ENCODE data around the gene VCL. TPM values are rescaled to one million over a fixed set of nuclear protein-coding genes. Genes with fewer than 3 reads are reported as not detected.

The VCL gene
- total RNA-seq, 2 donors from 2014 or later, result 99.9 to 179 TPM

DNA sequence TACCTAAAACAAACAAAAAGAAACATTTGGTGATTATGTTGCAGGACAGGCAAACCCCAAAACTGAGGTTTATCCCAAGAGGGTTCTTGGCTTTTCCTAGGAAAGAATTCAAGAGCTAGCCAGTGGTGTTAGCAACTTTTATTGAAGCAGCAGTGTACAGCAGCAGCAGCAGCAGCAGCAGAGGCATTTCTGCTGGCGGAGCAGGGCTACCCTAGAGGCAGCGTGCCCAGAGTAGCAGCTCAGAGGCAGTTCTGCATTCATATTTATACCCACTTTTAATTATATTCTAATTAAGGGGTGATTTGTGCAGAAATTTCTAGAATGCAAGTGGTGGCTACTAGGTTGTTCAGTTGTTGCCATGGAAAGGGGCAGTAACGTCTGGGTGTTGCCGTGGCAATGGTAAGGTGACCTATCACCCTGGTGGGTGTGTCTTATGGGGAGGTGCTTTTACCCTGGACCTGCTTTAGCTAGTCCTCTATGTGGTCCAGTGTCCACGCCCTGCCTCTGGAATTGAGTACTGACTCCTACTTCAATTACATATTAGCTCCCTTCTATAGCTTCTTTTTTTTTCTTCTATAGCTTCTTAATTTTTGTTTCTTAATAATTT lies 53.9 kb downstream of the VCL start:
- Histone ChIP-seq H3K4me1 (peaks cover 12% of the 10 kb centered on the region), H3K9me3 (no peaks in the 10 kb centered on the region), H3K27ac (no peak overlapping the region), H3K36me3 (no peaks in the 10 kb centered on the region), H3K27me3 (no peaks in the 10 kb centered on the region), H3K9ac (ENCODE audit: low read depth in 2 of 2, low read length in 2 of 2) (no peak overlapping the region), H3K4me3 (no peak overlapping the region)
- TF ChIP-seq, protein P1, sequence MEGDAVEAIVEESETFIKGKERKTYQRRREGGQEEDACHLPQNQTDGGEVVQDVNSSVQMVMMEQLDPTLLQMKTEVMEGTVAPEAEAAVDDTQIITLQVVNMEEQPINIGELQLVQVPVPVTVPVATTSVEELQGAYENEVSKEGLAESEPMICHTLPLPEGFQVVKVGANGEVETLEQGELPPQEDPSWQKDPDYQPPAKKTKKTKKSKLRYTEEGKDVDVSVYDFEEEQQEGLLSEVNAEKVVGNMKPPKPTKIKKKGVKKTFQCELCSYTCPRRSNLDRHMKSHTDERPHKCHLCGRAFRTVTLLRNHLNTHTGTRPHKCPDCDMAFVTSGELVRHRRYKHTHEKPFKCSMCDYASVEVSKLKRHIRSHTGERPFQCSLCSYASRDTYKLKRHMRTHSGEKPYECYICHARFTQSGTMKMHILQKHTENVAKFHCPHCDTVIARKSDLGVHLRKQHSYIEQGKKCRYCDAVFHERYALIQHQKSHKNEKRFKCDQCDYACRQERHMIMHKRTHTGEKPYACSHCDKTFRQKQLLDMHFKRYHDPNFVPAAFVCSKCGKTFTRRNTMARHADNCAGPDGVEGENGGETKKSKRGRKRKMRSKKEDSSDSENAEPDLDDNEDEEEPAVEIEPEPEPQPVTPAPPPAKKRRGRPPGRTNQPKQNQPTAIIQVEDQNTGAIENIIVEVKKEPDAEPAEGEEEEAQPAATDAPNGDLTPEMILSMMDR (IDR thresholded peaks at IDR 0.05), result no peak
- no peak for DNase-seq
- intact Hi-C loops (cut with DNase I), result no loop called here

- H3K4me3 ChIP-seq, result no peak overlapping the region
- H3K9ac ChIP-seq (ENCODE audit: low read depth in 2 of 2, low read length in 2 of 2), result no peak overlapping the region
- intact Hi-C loops (cut with DNase I), result no loop called here
- no peak overlapping the region for H3K27ac ChIP-seq
- TF ChIP-seq, protein P1 (IDR thresholded peaks at IDR 0.05), result no peak
- no peaks in the 10 kb centered on the region for H3K36me3 ChIP-seq
- H3K4me1 ChIP-seq, result peaks cover 12% of the 10 kb centered on the region
- no peak for DNase-seq
- no peaks in the 10 kb centered on the region for H3K9me3 ChIP-seq
- no peaks in the 10 kb centered on the region for H3K27me3 ChIP-seq
These were observed 55.1 kb downstream of the VCL start for GRCh38 chr10:74052994-74053393.

DNA sequence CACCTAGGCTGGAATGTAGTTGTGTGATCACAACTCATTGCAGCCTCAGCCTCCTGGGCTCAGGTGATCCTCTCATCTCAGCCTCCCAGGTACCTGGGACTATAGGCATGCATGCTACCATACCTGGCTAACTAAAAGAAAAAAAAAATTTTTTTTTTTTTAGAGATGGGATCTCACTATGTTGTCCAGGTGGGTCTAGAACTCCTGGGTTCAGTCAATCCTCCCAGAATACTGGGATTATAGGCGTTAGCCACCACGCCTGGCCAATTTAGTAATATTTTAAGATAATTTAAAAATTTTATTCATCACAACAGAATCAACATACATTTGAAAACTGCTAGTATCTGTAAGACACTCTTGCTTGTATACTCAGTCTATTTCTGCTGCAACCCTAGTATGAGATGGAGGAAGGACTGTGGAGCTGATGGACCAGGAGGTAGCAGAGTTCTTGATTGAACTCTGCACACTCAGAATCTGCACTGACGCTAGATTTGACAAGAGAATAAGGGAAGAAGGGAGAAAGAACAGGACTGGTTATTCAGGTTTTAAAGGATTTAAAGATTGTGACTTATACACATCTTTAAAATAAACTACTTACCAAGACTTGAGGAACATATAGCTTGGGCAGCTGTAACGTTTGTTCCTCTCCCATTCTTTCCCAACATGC lies 57.6 kb downstream of the VCL start:
- Histone ChIP-seq H3K4me1 (peaks cover 12% of the 10 kb centered on the region), H3K9ac (ENCODE audit: low read depth in 2 of 2, low read length in 2 of 2) (no peak overlapping the region), H3K9me3 (no peaks in the 10 kb centered on the region), H3K27ac (no peak overlapping the region), H3K4me3 (no peak overlapping the region), H3K27me3 (no peaks in the 10 kb centered on the region), H3K36me3 (no peaks in the 10 kb centered on the region)
- intact Hi-C loops (cut with DNase I), result no loop called here
- TF ChIP-seq, protein P1 (IDR thresholded peaks at IDR 0.05), result no peak
- DNase-seq, result no peak

GRCh38 chr10:74056050-74056818 lies 58.3 kb downstream of the VCL start:
- H3K27ac ChIP-seq, result no peak overlapping the region
- H3K9me3 ChIP-seq, result no peaks in the 10 kb centered on the region
- peaks cover 12% of the 10 kb centered on the region for H3K4me1 ChIP-seq
- DNase-seq, result no peak
- H3K9ac ChIP-seq (ENCODE audit: low read depth in 2 of 2, low read length in 2 of 2), result no peak overlapping the region
- intact Hi-C loops (cut with DNase I), result no loop called here
- H3K27me3 ChIP-seq, result no peaks in the 10 kb centered on the region
- TF ChIP-seq, protein P1 (IDR thresholded peaks at IDR 0.05), result no peak
- H3K4me3 ChIP-seq, result no peak overlapping the region
- no peaks in the 10 kb centered on the region for H3K36me3 ChIP-seq

GRCh38 chr10:74058071-74058470 lies 60.2 kb downstream of the VCL start:
- Histone ChIP-seq H3K4me1 (peaks cover 8% of the 10 kb centered on the region), H3K9ac (ENCODE audit: low read depth in 2 of 2, low read length in 2 of 2) (no peak overlapping the region), H3K27me3 (no peaks in the 10 kb centered on the region), H3K4me3 (no peak overlapping the region), H3K36me3 (no peaks in the 10 kb centered on the region), H3K27ac (no peak overlapping the region), H3K9me3 (no peaks in the 10 kb centered on the region)
- TF ChIP-seq, protein P1 (IDR thresholded peaks at IDR 0.05), result no peak
- DNase-seq, result no peak
- intact Hi-C loops (cut with DNase I), result no loop called here

Measured in colonic mucosa (tissue), 4 donors.